IPS-20b (cell line): ENCODE data around the gene RARRES2.

ENCODE experiments used
- H3K27ac ChIP-seq: one replicate; pipeline ENCODE4 v1.5.1; 2013; ENCODE audit warnings: low read length
- H3K27me3 ChIP-seq: 2 replicates; pipeline ENCODE4 v1.6.1; 2013; ENCODE audit warnings: mild to moderate bottlenecking, low read length, inconsistent platforms; ENCODE audit not compliant: insufficient read depth
- H3K36me3 ChIP-seq: 2 replicates; pipeline ENCODE4 v1.6.1; 2013; ENCODE audit warnings: low read depth, mild to moderate bottlenecking, inconsistent platforms, low read length, moderate library complexity; ENCODE audit not compliant: insufficient read depth
- H3K4me1 ChIP-seq: 2 replicates; pipeline ENCODE4 v1.6.1; 2013; ENCODE audit warnings: mild to moderate bottlenecking, control low read depth, inconsistent platforms, low read length, moderate library complexity; ENCODE audit not compliant: insufficient read depth
- H3K4me3 ChIP-seq: 2 replicates; pipeline ENCODE4 v1.5.1; 2013; ENCODE audit warnings: mild to moderate bottlenecking, low read length, inconsistent platforms
- H3K9ac ChIP-seq: 2 replicates; pipeline ENCODE4 v1.6.1; 2013; ENCODE audit warnings: low read depth, mild to moderate bottlenecking, inconsistent platforms, low read length, moderate library complexity
- H3K9me3 ChIP-seq: 2 replicates; pipeline ENCODE4 v1.6.1; 2013; ENCODE audit warnings: mild to moderate bottlenecking, low read depth, low read length, inconsistent platforms; ENCODE audit not compliant: insufficient read depth

The RARRES2 gene

GRCh38 chr7:150375662-150376521, 34.5 kb upstream of the RARRES2 start:
- Histone ChIP-seq H3K27me3 (no peaks in the 10 kb centered on the region), H3K9ac (no peak overlapping the region; the same call in 1 of the 2 replicates), H3K36me3 (peaks cover 38% of the 10 kb centered on the region), H3K9me3 (no peaks in the 10 kb centered on the region), H3K4me1 (peaks cover 48% of the 10 kb centered on the region), H3K27ac (no peak overlapping the region), H3K4me3 (no peak overlapping the region)

DNA sequence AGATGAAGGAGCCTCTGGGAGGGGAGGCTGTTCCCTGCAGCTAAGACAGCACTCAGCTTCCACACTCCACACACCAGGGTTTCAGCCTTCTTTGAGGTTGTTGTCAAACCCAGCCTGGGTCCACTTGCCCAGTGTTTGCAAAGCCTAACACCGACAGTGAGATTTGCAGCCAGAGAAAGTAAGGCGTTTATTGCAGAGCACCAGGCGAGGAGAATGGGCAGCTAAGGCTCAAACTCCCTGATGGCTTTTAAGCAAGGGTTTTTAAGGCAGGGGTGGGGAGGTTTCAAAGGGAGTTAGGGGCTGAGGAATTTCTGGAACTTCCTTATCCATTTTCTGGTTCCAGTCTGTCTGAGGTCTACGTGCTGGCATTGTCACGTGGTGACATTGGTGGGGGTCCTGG, 33.0 kb upstream of the RARRES2 start:
- peaks cover 52% of the 10 kb centered on the region for H3K36me3 ChIP-seq
- peaks cover 54% of the 10 kb centered on the region for H3K4me1 ChIP-seq
- H3K4me3 ChIP-seq = no peak overlapping the region; the same call in 1 of the 2 replicates
- no peaks in the 10 kb centered on the region for H3K9me3 ChIP-seq
- H3K27me3 ChIP-seq = no peaks in the 10 kb centered on the region
- H3K9ac ChIP-seq = no peak overlapping the region; the same call in 1 of the 2 replicates
- peak overlapping the region; percentile 59 for H3K27ac ChIP-seq

GRCh38 chr7:150374026-150374425, 32.6 kb upstream of the RARRES2 start:
- Histone ChIP-seq H3K27me3 (no peaks in the 10 kb centered on the region), H3K4me1 (peaks cover 56% of the 10 kb centered on the region), H3K4me3 (no peak overlapping the region; the same call in 1 of the 2 replicates), H3K9me3 (no peaks in the 10 kb centered on the region), H3K9ac (peak overlapping the region; percentile 31; the same call in 1 of the 2 replicates), H3K36me3 (peaks cover 52% of the 10 kb centered on the region), H3K27ac (peak overlapping the region; percentile 59)

DNA sequence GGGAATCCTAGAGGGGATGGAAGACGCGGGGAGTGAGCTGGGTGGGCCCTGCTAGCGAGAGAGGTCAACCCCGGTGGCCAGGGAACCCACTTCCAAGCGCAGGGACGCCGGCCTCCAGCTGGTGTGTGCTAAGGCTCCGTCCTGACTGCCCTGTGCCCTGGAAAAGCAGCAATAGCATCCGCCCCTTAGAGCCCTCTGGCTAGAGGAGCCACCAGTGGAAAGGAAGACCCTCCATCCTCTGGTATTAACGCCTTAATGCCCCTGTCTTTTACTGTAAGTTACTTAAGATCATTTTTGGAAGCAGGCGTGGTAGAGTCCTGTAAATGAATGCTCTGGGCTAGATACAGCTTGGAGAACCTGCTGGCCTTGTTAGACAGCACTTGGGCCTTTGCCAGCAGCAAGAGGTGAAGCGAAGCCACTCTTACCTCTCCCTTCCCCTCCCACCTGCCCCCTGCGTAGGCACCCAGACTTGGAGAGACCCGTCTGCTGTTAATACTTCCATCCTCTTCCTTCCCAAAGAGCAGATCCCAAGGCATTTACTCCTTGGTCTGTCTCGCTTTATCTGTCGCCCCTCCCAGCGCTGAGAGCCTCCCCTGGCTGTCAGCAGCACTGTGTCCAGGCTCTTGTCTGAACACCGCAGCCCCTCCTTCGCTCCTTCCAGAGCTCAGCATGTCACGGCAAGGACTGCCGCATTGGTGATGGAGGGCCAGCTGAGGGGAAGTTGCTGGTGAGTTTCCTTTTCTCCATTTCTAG, 31.8 kb upstream of the RARRES2 start:
- no peak overlapping the region for H3K4me3 ChIP-seq
- H3K9me3 ChIP-seq = no peaks in the 10 kb centered on the region
- H3K27ac ChIP-seq = no peak overlapping the region
- peaks cover 52% of the 10 kb centered on the region for H3K36me3 ChIP-seq
- no peaks in the 10 kb centered on the region for H3K27me3 ChIP-seq
- peak overlapping the region; percentile 21; the same call in 1 of the 2 replicates for H3K9ac ChIP-seq
- peaks cover 56% of the 10 kb centered on the region for H3K4me1 ChIP-seq

GRCh38 chr7:150372271-150373048, 31.0 kb upstream of the RARRES2 start:
- H3K4me3 ChIP-seq = no peak overlapping the region
- peaks cover 52% of the 10 kb centered on the region for H3K36me3 ChIP-seq
- no peaks in the 10 kb centered on the region for H3K9me3 ChIP-seq
- no peak overlapping the region for H3K9ac ChIP-seq
- H3K27me3 ChIP-seq = no peaks in the 10 kb centered on the region
- H3K4me1 ChIP-seq = peaks cover 53% of the 10 kb centered on the region
- H3K27ac ChIP-seq = no peak overlapping the region

DNA sequence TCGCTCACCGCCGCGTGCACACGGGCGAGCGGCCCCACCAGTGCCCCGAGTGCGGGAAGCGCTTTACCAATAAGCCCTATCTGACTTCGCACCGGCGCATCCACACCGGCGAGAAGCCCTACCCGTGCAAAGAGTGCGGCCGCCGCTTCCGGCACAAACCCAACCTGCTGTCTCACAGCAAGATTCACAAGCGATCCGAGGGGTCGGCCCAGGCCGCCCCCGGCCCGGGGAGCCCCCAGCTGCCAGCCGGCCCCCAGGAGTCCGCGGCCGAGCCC, 30.5 kb upstream of the RARRES2 start:
- Histone ChIP-seq H3K4me1 (peaks cover 48% of the 10 kb centered on the region), H3K27me3 (no peaks in the 10 kb centered on the region), H3K27ac (no peak overlapping the region), H3K4me3 (no peak overlapping the region), H3K9ac (no peak overlapping the region), H3K9me3 (no peaks in the 10 kb centered on the region), H3K36me3 (peaks cover 52% of the 10 kb centered on the region)

GRCh38 chr7:150371131-150371995, 29.9 kb upstream of the RARRES2 start:
- Histone ChIP-seq H3K4me1 (peaks cover 43% of the 10 kb centered on the region), H3K27me3 (no peaks in the 10 kb centered on the region), H3K4me3 (no peak overlapping the region), H3K36me3 (peaks cover 52% of the 10 kb centered on the region), H3K9ac (no peak overlapping the region), H3K9me3 (no peaks in the 10 kb centered on the region), H3K27ac (no peak overlapping the region)

DNA sequence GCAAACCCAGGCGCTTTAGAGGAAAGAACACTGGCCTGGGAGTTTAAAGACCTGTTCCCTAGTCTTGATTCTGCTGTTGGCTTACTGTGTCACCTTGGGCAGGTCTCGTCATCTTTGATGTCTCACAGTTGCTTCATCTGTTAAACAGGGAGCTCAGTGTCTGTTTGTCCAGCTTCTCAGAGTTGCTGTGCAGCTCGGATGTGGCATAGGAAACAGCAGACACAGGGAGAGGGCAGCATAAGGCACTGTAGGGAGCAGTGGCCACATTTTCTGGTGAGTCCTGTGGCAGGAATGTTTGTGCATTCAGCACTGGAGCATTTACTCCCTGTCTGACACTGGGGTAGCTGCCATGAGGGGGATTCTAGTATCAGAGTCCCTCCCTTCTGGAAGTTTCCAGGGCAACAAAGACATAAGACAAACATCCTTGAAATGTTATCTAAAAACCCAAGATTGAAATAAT, 29.2 kb upstream of the RARRES2 start:
- Histone ChIP-seq H3K36me3 (peaks cover 52% of the 10 kb centered on the region), H3K27me3 (no peaks in the 10 kb centered on the region), H3K4me3 (peak overlapping the region; percentile 95; the same call in 1 of the 2 replicates), H3K4me1 (peaks cover 41% of the 10 kb centered on the region), H3K9me3 (no peaks in the 10 kb centered on the region), H3K27ac (no peak overlapping the region), H3K9ac (peak overlapping the region; percentile 95; the same call in 1 of the 2 replicates)

DNA sequence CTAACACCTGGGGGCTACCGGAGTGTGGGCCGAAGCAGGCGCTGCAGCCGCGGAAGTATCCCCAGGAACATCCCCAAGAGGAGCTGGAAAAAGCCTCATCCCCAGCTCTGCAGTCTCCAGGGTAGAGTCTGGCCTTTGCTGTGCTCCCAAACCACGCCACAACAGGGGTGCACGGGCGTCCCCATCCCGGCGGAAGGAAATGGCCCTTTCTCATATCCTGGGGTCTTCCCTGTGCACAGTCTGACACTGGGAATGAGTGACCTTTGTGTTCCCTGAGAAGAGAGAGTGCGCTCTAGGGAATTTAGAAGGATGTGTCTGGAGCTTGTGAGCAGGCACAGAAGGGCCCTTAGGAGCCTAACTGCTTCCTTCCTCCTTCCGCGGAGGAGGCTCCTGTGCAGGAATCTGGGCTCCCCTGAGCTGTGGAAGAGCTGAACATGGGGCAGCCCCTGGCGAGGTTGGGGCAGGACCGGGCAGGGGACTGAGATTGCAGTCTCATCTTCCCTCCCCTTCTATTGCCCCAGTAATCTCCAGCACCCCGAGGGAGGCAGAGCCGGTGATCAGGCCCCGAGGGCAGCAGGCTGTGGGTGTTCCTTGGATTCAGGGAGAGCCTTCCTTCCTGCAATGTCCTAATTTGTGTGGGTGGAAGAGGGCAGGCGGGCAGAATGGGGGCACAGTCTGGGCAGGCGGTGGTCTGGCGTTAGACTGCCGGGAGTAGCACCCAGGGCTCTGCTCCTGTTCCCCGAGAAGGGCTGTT, 28.5 kb upstream of the RARRES2 start:
- Histone ChIP-seq H3K36me3 (peaks cover 52% of the 10 kb centered on the region), H3K27ac (peak overlapping the region; percentile 96), H3K27me3 (no peaks in the 10 kb centered on the region), H3K4me1 (peaks cover 41% of the 10 kb centered on the region), H3K9me3 (no peaks in the 10 kb centered on the region), H3K4me3 (peak overlapping the region; percentile 95), H3K9ac (peak overlapping the region; percentile 95)

- H3K27ac ChIP-seq = peak overlapping the region; percentile 96
- peaks cover 36% of the 10 kb centered on the region for H3K4me1 ChIP-seq
- peaks cover 45% of the 10 kb centered on the region for H3K36me3 ChIP-seq
These were observed 27.7 kb upstream of the RARRES2 start for GRCh38 chr7:150368884-150369747.

More at GRCh38 chr7:150368884-150369747, 27.7 kb upstream of the RARRES2 start:
- Histone ChIP-seq H3K9ac (peak overlapping the region; percentile 95), H3K9me3 (no peaks in the 10 kb centered on the region), H3K27me3 (no peaks in the 10 kb centered on the region), H3K4me3 (peak overlapping the region; percentile 95)
